Cardiac septum (tissue), 1 donor: ENCODE data around the gene PDCD4. TPM values are rescaled to one million over a fixed set of nuclear protein-coding genes. Genes with fewer than 3 reads are reported as not detected.
A peak's percentile ranks its signal among the peaks of the same experiment; 100 is the strongest.
"Not testable (repeated sequence)": the region's sequence is repeated elsewhere in the genome, so short reads cannot be mapped to it uniquely, and the experiment has no call there.

Experiments used
- DNase-seq: peaks from one replicate; pipeline ENCODE4 v3.0.0-alpha.2; 2020; ENCODE audit warnings: low spot score
- intact Hi-C: fragments of 100-400 bp; cut with DNase I; formaldehyde crosslinking; loops from one replicate; pipeline ENCODE4 v1.14.0; 2022
- total RNA-seq: library from RNA; stranded (reverse); fragmentation: NEBNext Ultra II Directional; extraction: Animal tissue kit (Norgen Biotek cat#: 25700); gene quantifications from one replicate; pipeline ENCODE4 v1.2.1, GENCODE V29; 2021
- donor health status: DM: no; HTN: no; CAD: no.

Gene PDCD4
- total RNA-seq, 1 donor from 2014 or later, result 42.0 TPM

- intact Hi-C loops, result no loop called here
- no peak for DNase-seq
Observed at GRCh38 chr10:110859206-110859972, 12.3 kb upstream of the PDCD4 start.

DNA sequence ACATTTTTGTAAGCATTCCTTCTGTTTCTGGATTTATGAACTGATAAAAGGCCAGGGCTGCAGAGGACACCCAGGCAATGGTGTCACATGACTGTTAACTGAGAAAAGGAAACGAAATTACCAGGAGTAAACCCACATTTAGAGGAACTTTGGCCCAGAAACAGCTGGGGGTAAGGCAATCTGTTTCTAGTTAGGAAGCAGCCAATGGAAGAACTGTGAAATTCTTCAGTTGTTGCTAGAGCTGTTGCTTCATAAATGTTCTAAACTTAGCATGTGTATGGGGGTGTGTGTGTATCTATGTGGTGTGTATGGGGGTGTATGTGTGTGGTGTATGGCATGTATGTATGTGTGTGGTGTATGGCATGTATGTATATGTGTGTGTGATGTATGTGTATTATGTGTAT, 11.8 kb upstream of the PDCD4 start:
- DNase-seq, result no peak
- intact Hi-C loops, result no loop called here

- intact Hi-C loops, result no loop called here
- DNase-seq, result no peak
Observed at GRCh38 chr10:110860576-110861241, 11.0 kb upstream of the PDCD4 start.

GRCh38 chr10:110861476-110861875, 10.3 kb upstream of the PDCD4 start:
- intact Hi-C loops, result no loop called here

DNA sequence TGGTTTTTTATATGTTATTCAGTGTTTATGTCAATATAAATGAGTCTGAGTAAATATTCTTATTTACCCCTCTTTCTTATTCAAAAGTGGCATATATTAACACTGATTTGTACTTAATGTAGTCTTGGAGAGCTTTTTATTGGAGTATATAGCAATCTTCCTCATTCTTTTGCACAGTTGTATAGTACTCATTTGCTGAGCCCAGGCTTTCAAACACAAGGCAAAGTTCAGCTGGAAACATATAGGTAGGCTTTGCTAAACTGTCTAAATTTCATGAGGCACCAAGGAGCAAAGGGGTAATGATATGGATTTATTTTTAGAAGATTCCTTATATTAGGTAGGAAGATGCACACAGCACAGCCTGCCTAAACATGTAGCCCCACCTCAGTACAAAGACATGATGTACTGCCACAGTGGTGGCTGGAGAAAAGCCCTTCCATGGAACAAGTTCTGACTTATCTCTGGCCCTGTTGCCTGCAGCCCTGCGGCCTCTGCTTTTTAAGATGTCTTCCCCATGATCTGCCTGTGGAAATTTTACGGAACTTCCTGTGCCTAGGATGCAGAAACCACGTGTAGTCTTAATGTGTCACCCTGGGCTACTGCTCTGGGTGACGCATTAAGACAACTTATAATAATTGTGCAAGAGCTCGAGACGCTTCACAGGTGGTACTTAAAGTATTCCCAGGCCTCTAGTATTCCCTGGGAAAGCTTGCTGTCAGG, 9.6 kb upstream of the PDCD4 start:
- no peak for DNase-seq
- intact Hi-C loops, result no loop called here

More at GRCh38 chr10:110861476-110861875, 10.3 kb upstream of the PDCD4 start:
- DNase-seq, result no peak

GRCh38 chr10:110862961-110863360, 8.8 kb upstream of the PDCD4 start:
- intact Hi-C loops, result no loop called here
- no peak for DNase-seq

DNA sequence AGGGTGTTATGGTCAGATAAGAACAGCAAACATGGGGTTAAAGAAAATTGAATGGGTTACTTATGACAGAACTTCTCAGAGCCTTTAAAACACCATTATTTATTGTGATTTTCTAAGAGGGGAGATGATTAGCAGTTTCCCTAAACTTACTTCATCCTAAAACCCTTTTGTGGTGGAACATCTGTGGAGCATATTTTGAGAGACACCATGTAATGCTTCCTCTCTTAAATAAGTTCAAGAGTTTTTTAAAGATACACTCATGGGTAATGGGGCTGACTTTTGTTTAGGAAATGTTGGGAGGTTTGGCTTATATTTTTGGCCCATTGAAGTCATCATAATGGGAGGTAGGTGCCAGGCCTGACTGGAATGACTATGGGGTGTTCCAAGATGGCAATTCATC, 8.4 kb upstream of the PDCD4 start:
- intact Hi-C loops, result no loop called here
- no peak for DNase-seq

DNA sequence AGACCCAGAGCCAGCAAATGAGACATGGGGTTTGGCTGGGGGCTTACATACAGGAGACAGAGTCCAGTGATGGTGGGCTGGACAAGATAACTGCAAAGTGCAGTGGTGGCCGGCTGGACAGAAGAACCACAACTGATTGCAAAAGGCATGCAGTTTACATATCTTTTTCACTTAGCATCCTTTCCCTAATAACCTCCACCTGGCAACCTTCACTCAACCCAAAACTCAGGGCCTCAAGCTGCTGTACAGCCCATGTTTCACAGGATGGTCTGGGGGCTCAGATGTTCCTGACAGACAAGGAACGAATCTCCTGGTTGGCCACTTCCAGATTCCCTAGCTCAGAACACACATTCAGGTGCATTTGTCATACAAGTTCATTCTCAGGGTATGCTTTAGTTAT, 7.8 kb upstream of the PDCD4 start:
- intact Hi-C loops, result no loop called here
- DNase-seq, result no peak

- intact Hi-C loops, result no loop called here
Observed at GRCh38 chr10:110864662-110865140, 7.0 kb upstream of the PDCD4 start.

GRCh38 chr10:110865186-110865808, 6.4 kb upstream of the PDCD4 start:
- intact Hi-C loops, result no loop called here
- DNase-seq, result no peak

More at GRCh38 chr10:110864662-110865140, 7.0 kb upstream of the PDCD4 start:
- no peak for DNase-seq

- intact Hi-C loops, result no loop called here
- DNase-seq, result no peak
Observed at GRCh38 chr10:110865809-110866482, 5.8 kb upstream of the PDCD4 start.

- intact Hi-C loops, DNase-seq: not testable (repeated sequence)
Observed at GRCh38 chr10:110867011-110867806, 4.5 kb upstream of the PDCD4 start.

DNA sequence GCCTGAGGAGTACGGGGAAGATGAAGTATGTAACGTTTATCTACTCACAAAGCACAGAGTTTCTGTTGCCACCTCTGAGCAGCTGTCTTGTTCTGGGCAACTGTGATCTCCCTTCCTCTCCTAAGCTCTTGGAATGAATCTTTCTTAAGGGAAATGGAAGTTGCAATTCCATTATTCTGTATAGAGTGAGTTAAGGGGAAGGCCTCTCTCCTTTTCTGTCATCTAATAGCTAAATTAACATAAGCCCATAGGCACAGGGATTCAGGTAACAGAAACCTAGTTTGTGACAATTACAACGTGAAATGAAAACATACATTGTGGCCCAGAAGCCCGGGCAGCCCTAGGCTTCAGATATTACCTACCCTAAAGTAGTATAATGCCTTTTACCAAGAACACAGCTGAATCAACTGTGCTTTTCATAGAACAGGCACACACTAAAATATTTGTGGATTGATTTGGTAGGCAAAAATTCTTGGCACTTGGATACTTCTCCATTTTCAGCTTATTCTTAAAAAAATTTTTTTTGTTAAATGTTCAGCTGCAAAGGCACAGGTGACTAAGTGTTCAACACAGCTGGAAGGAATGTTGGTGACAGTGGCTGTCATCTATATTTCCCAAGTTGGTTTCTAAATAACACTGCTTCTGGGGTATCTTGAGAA, 3.8 kb upstream of the PDCD4 start:
- DNase-seq, result no peak
- intact Hi-C loops, result no loop called here

DNA sequence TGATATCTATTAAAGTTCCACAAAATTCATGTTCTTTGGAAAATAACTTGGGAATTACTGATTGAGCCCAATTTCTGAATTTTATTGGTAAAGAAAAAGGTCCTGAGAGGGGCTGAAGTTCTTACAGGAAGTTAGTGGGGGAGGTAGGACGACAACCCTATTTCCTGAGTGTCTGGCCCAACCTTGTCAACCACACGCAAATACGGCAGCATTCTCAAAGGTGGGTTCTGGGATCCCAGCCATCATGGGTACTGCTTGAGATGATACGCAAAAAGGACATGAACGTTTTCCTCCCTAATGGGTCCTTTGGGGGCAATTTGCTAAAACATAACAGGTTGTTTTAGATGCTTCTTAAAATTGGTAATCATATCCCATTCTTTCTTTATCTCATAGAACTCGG, 2.7 kb upstream of the PDCD4 start:
- DNase-seq, result no peak
- intact Hi-C loops, result no loop called here

DNA sequence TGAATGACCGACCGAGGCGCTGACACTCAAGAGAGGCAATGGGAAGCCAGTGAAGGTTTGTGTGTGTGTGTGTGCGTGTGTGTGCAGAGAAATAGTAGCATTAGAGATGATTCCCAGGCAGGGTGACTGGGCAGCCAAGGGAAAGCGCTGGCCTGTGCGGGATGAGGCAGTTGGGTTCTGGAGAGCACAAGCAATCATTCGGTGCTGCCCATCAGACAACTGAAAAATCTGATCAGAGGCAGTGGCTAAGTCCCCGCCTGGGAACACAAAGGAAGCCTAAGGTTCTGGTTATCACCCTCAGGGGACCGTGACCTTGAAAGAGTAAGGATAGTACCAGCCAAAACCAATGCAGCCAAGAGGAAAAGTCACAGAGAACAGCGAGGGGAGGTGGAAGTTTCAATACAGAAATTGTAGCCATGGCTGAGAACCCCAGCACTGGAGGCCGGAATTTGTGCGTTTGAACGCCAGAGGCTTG, 868 bp upstream of the PDCD4 start:
- DNase-seq, result no peak
- intact Hi-C loops, result loop anchor here (5.0 kb wide), 3 partner anchors 46 to 69 kb away; partner anchors contain the start of genes BBIP1 and SHOC2

DNA sequence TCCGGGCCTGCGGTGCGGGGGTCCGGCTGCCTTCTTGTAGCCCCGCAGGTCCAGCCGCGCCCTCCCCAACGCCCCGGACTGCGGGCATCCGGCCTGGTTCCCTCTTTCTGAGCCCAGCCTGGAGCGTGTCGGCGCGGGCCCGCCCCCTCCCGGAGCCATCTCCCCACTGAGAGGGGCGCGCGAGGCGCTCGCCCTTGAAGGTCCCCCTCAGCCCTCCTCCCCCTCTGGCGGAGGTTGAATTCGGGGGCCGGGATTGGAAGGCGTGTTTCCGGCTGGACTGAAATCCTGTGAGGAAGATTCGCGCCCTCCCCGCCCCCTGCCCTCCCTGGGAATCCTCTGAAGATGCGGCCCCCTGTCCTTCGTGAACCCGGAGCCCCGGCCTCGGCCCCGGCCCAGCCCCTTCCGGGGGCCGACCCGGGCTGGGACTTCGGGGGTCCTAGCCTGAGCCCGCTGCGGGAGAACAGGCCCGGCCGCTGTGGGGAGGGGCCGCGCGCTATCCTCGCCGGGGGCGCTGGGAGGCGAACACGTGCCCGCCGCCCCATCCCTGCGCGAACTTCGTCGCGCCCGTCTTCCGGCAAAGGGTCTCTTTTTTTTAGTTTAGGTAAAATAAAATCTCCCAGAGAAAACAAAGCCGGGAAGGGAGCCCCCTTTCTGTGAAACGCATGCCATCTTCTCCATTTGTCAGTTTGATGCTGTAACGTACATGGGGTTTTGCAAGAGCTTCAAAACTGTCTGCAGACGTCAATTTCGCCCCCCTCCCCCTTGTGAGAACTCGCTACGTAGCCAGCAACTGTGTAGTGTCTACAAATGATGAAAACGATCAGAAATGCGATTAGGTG, 636 bp downstream of the PDCD4 start:
- DNase-seq, result peak; percentile 89
- intact Hi-C loops, result loop anchor here (1.0 to 5.0 kb wide), 4 partner anchors 45 to 126 kb away; partner anchors contain the start of genes BBIP1 and SHOC2
